ENCODE measurements around the gene DNPH1.

DNPH1 gene

DNA sequence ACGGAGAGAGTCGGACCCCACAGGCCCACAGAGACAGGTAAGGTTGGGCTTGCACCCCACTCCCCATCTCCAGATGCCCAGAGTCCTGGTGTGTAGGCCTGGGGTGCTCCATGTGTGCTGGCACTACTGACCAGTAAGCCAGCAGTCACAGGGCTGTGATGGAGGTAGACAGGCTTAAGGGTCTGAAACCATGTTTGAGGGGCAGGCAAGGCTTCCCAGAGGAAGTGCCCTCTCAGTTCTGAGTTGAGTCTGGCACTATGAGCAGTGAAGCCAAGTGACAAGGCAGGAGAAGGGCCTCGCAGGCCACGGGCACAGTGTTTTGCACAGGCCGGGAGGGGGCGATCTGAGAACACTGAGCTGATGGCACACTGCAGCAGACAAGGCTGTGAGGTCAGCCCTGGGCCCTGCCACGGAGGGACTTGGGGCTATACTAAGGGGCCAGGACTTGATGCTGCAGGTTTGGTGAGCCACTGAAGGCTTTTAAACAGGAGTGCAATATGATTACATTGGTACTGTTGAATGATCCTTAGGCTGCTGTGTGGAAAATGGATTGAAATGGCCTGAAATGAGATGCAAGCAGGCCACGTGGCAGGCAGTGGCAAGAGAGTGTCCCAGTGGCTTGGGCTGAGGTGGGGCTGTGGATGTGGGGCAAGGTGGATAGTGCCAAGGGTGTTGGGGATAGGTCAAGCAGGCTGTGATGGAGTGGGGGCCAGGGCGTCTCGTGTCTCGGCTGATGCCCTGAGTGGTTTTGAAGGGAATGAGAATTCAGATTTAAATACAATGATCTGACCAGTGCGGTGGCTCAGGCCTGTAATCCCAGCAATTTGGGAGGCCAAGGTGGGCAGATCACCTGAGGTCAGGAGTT, 34.3 kb upstream of the DNPH1 start:
- peak; percentile 75 for DNase-seq

DNA sequence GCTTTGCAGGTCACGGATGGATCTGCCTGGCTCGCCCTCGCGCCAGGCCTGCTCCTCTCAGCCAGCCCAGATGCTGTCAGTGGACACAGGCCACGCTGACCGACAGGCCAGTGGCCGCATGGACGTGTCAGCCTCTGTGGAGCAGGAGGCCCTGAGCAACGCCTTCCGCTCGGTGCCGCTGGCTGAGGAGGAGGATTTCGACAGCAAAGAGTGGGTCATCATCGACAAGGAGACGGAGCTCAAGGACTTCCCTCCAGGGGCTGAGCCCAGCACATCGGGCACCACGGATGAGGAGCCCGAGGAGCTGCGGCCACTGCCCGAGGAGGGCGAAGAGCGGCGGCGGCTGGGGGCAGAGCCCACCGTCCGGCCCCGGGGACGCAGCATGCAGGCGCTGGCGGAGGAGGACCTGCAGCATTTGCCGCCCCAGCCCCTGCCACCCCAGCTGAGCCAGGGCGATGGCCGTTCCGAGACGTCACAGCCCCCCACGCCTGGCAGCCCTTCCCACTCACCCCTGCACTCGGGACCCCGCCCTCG, 33.6 kb upstream of the DNPH1 start:
- DNase-seq: no peak

DNA sequence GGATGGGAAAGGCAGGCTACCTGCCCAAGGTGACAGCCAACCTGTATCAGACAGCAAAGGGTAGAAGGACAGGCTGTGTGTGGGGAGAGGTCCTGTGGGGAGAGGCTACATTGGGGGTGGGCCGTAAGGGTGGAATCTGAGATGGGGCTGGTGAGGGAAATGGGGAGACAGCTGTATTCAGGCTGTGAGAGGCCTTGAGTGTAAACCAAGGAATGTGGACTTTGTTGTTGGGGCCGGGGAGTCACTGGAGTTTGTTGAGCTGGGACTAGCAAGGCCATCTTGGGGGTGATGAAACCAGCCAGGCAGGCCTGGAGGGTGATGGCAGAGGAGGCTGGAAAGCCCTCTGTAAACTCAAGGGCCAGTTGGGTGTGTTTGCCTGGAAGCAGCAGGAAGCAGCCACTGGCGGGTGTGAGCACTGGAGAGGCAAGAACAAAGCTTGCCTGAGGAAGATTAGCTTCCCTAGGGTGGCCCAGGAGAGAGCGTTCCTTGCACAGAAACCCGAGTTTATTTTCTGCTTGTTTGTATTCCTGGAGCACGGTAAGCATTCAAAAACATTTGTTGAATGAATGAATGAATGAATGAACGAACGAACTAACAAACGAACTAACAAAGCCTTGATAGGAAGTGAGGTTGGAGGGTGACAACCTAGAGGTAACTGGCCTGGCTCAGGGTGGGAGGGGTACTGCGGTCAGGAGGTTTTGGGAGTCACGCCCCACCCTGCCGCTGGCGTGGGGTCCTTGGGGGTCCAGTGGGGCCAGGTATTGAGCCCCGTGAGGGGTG, 32.9 kb upstream of the DNPH1 start:
- no peak for DNase-seq

- DNase-seq: no peak
Measured at GRCh38 chr6:43261198-43261597, 31.9 kb upstream of the DNPH1 start.

GRCh38 chr6:43260791-43261190, 31.5 kb upstream of the DNPH1 start:
- no peak for DNase-seq

DNA sequence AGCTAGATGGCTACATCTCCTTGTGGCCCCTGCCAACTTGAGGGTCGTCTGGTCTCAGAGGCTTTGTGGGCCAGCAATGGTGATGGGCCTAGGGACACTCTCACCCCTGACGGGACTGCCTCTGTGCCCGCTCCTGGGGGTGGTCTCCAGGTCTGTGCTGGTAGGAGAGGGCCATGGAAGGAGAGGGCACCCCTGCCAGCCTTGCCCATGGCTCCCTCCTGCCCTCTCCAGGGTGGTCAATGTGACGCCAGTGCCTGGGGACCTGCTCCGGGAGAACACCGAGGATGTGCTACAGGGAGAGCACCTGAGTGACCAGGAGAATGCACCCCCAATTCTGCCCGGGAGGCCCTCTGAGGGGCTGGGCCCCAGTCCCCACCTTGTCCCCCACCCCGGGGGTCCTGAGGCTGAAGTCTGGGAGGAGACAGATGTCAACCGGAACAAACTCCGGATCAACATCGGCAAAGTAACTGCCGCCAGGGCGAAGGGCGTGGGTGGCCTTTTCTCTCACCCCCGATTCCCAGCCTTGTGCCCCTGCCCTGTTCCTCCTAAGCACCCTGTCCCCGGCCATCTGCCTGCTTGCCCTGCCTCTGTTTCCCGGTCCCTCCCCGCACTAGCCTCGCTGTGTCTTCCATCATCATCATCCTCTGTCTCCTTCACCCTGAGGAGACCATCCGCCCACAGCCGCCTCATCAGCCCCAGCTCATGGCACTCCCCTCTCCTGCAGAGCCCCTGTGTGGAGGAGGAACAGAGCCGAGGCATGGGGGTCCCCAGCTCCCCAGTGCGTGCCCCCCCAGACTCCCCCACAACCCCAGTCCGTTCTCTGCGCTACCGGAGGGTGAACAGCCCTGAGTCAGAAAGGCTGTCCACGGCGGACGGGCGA, 29.8 kb upstream of the DNPH1 start:
- DNase-seq: no peak

DNA sequence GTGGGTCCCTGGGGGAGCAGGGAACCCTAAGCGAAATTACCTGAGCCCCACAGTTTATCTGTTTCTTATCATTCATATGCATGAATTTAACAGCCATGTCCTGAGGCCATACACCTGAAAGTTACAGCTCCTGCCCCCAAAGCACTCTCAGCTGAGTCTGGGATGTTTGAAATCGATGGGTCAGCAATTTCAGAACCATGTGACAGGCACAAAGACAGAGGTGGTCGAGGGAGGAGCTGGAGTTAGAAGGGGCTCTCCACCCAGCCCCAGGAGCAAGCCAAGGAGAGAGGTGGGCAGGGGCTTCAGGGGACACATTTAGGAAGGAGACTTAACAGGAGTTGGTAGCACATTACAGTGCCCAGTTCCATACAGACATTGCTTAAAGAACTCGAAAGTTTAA, 28.9 kb upstream of the DNPH1 start:
- DNase-seq: no peak

DNA sequence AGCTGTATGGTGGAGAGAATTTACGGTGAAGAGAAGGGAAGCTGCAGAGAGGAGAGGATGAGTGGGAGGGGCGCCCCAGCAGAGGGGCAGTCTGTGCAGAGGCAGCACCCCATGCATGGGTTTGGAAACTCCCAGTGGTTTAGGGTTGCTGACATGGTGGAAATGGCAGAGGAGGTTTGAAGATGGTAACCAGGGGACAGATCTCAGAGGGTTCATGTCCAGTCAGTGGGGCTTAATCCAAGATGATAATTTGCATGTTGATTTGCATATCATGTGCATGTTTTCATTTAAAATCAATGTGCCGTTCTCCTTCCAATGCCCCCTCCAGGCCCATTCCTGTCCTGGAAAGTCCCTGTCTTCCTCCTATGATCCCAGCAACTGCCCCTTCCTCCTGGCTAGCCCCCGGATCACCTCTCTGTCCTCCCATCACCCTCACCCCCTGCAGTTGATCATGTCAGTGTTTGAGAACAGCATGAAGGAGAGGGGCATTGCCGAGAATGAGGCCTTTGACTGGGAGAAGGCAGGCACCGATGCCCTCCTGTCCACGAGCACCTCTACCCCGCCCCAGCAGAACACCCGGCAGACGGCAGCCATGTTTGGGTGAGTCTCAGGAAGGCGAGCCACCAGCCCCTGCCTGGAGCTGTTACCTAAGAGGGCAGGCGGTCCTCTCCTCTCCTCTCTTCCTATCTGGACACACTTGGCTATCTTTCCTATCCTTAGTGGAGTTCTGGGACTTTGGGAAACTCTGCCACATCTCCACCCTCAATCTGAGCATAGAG, 28.3 kb upstream of the DNPH1 start:
- no peak for DNase-seq

DNA sequence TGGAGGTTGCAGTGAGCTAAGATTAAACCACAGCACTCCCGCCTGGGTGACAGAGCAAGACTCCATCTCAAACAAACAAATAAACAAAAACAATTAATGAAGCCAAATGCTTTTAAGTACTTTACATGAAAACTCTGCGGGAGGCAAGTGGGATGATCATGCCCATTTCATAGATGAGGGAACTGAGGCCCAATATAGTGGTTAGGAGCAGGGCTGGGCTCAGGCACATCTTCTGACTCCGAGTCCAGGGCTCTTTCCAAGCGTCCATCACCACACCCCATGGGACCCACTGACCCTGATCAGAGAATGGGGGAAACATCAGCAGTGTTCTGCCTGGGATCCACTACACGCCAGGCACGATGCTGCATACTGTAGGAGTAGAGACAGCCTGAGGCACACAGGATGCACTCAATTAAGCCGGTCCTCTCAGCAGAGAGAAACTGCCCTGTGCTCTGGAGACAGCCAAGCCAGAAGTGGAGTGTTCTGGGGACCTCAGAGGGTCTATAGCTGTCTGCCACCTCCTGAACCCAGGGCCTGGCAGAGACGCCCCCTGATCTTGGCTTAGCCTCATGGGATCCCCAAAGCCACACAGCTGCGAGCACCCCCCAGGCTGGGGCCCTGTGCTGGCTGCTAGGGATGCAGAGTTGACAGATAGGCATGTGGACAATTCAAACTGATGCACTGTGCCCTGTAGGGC, 27.5 kb upstream of the DNPH1 start:
- DNase-seq: no peak

- DNase-seq: no peak
Measured at GRCh38 chr6:43255408-43256054, 26.2 kb upstream of the DNPH1 start.

GRCh38 chr6:43254846-43255245, 25.6 kb upstream of the DNPH1 start:
- DNase-seq: no peak

DNA sequence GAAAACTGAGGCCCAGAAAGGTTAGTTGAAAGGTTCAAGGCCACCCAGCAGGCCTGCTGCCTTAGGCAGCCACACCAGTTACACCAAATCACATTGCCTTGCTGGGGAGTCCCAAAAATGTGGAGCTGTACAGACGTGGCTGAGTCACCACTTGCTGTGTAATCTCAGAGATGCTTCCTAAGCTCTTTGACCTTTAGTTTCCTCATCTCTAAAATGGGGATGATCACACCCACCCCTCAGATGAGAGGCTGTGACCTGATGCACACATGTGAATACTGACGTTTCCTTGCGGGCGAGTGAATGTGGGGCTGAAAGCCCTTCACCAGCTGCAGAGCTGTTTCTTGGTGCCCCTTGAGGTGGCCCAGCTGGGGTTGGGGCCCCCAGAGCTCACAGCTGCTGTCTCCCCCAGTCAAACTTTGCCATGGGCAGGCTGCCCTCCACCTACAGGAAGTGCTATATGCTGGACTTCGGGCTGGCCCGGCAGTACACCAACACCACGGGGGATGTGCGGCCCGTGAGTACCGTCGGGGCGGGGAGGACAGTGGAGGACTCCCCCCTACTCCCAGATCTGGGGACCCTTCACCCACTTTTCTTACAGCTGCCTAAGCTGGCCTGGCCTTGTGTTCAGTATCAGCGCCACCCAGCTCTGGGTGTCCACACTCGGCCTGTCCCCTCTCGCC, 25.0 kb upstream of the DNPH1 start:
- no peak for DNase-seq

DNA sequence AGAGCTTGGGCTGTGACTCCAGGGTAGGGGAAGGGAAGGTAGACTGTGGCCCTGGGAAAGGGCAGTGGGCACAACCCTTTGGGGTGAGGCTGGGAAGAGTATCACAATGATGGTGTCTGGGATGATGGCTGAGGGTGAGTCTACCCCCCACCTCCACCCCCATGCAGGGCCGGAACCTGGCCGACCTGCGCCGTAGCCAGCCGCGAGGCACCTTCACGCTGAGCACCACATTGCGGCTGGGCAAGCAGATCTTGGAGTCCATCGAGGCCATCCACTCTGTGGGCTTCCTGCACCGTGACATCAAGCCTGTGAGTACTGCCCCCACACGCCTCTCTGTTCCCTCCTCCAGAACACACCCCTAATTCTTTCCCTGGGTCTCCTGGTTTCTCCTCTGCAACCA, 24.1 kb upstream of the DNPH1 start:
- DNase-seq: no peak

DNA sequence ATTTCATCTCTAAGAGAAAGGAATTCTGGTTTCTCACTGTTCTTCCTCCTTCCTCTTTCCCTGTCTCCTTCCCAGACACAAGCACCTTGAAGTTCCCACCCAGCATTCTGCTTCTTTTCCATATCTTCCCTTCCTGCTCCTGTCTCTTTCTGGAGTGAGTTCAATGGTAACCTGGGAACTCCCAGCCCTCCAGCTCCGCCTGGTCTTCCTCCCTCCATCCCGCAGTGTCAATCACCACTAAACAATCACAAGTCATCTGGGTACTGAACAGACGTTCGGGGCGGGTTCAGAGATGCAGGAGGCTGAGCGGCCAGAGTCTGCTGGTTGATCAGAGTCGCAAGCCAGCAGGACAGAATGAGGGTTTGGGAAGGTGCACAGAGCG, 21.7 kb upstream of the DNPH1 start:
- no peak for DNase-seq

DNA sequence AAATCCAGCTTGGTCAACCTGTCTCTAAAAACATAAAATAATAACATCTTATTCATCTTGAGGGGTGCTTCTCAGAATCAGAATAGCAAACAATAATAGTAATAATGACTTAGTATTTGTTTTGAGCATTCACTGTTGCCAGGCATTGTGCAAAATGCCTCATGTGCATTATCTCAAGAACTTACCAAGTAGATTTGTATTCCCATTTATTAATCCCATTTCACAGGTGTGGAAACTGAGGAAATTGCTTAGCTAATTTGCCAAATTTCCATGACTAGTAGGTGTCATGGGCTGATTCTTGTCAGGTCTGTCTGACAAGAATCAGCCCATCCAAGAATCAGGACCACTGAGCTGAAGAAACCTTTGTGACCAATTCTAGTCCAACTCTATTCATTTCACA, 19.5 kb upstream of the DNPH1 start:
- DNase-seq: no peak

DNA sequence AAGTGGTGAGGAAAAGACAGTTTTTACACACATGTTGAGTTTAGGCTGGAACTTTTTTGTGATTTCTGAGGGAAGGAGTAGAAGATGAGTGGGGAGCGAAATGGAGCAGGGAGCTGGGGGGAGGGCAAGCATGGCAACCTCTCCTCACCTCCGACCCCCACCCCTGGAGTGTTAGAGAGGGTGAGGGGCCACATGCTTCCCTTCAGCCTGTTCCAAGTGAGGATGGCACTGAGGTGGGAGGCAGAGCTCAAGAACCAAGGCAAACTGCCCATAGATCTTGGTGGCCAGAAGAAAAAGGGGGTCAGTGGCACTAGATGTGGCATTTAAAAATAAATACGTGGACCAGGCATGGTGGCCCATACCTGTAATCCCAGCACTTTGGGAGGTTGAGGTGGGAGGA, 18.8 kb upstream of the DNPH1 start:
- no peak for DNase-seq

DNA sequence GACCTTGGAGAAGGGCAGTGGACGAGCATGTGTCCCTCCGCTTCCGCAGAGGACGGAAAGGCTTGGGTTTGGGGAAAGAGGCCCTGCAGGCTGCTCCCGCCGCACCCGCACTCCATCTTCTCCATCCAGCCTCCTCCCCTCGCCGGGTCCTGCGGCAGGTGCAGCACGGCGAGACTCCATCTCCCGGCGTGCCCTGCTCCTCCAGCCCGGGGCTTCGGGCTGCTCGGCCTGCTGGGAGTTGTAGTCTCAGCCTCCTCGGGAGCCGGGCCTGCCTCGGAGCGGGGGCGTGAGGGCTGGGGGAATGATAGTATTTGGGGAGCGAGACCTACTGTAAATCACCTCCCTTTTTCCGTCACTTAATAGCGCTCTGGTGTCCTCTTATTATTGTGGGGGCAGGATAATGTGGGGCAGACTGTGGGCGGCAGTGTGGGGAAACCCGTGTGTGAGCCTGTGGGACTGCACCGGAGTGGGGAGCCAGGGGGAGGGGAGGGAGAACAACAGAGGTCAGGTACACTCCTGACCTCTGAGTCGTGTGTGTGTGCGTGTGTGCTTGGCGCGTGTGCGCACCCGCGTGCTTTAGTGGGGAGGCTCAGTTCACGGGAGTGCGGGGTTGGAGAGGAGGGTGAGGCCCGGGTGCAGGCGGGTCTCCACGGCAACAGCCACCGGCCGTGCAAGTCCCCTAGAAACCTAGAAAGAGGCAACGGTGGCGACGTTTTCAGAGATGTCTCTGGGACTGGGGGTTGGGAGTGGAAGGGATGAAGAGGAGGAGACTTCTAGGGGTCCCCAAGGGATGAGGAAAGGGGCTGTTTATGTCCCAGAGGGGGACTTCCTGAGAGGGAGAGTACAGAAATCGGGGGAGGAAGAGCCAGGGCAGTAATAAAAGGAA, 18.1 kb upstream of the DNPH1 start:
- peak; percentile 80 for DNase-seq

DNA sequence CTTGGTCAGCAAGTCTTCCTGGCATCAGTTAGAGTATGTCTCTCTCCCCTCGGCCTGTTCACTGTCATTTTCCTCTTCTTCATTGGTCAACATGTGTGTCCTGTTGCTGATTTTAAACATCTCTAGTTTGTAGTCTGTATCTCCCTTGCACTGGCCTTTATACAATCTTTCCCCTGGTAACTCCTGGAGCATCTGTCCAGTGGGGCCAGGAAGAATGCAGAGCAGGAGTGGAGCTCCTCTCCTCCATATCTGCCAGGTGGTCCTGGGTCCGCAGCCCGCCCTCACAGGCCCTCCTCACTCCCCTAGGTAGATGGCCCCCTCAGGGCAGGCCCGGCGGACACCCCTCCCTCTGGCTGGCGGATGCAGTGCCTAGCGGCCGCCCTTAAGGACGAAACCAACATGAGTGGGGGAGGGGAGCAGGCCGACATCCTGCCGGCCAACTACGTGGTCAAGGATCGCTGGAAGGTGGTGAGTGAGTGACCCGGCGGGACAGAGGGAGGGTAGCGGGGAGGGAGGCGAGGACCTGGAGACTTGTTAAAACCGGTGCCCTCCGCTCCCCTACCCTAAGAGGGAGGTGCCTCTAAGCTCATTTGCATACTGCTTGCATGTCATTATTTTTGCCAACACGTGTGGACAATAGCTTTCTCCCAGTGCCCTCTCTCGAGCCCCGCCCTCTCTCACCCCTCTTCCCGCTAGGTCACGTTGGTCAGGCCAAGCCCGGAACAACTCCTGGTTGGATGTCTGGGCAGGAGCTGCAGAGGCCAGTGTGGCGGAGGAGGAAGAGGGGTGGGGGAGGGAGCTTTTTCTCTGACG, 17.2 kb upstream of the DNPH1 start:
- no peak for DNase-seq

All from activated T-cell treated with anti-CD3 and anti-CD28 coated beads, Interleukin-2, amount 50 U/mL, for 1 hour (primary cell).